Measurements from ENCODE around the gene MACROD2.

Gene MACROD2

DNA sequence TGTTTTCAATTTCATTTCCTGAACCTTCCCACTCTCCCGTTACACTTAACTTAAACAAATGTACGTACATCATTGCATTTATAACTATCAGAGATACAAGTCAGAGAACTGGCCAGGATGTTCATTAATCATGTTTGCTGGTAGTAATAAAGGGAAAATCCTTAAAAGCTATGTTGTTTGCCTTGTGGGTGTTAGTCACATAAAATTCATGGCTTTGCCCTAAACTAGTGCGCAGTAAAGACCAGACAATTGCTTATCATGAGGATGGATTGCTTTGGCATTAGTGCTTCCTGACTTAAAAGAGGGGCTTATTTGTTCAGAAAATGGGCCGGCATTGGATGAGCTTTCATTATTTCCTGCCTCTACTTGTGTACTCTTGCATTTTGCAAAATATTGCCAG is 1379.4 kb downstream of the MACROD2 start:
- TF ChIP-seq FOXP2 (optimal IDR thresholded peaks at IDR 0.05; ENCODE audit: borderline replicate concordance, extremely low read depth, extremely low read length, insufficient read depth) (no peak), REST (IDR thresholded peaks at IDR 0.05; ENCODE audit: insufficient read depth in 1 of 2, low read depth in 2 of 2, low read length in 2 of 2) (no peak), SIN3A (IDR thresholded peaks at IDR 0.05; ENCODE audit: borderline replicate concordance, insufficient read depth, low read length) (no peak), POLR2AphosphoS5 (IDR thresholded peaks at IDR 0.05; ENCODE audit: low read depth, low read length) (no peak), TAF1 (IDR thresholded peaks at IDR 0.05; ENCODE audit: borderline replicate concordance, insufficient read depth, low read length) (no peak)

DNA sequence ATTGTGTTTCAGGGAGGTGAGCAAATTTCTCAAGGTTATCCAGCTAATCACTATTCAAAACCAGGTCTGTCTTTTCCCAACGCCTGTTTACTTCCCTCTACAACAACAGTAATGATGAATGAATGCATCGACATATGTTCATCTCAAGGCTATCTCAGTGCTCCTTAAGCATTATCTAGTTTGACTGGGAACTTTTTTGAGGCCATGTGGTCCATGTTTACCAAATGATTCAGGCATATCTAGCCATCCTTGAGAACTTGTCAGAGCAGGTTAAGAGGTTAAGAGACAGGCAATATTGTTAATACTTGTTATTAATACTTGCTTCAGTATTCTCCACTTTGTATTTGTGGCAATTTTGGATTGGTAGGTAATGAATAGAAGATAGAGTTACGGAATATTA is 1380.5 kb downstream of the MACROD2 start:
- TF ChIP-seq POLR2AphosphoS5 (IDR thresholded peaks at IDR 0.05; ENCODE audit: low read depth, low read length) (no peak), SIN3A (IDR thresholded peaks at IDR 0.05; ENCODE audit: borderline replicate concordance, insufficient read depth, low read length) (no peak), REST (IDR thresholded peaks at IDR 0.05; ENCODE audit: insufficient read depth in 1 of 2, low read depth in 2 of 2, low read length in 2 of 2) (no peak), FOXP2 (optimal IDR thresholded peaks at IDR 0.05; ENCODE audit: borderline replicate concordance, extremely low read depth, extremely low read length, insufficient read depth) (no peak), TAF1 (IDR thresholded peaks at IDR 0.05; ENCODE audit: borderline replicate concordance, insufficient read depth, low read length) (no peak)

DNA sequence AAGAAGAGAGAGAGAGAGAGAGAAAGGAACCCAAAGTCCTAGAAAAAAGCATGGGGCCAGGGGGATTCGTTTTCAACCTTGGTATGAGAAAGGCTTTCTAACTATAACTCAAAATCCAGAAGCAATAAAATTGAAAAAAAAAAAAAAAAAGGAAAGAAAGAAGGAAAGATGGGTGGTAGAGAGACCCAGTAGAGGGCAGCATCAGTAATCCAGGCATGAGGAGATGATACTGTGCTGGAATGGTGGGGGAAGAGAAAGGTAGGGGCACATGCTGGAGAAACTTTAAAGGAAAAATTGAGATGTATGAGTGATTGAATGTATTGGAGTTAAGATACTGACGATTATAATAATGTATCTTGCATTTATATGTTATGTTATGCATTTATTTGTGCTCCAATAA is 1382.8 kb downstream of the MACROD2 start:
- no peak for TF ChIP-seq FOXP2 (optimal IDR thresholded peaks at IDR 0.05; ENCODE audit: borderline replicate concordance, extremely low read depth, extremely low read length, insufficient read depth)
- TF ChIP-seq TAF1 (IDR thresholded peaks at IDR 0.05; ENCODE audit: borderline replicate concordance, insufficient read depth, low read length), result no peak
- no peak for TF ChIP-seq REST (IDR thresholded peaks at IDR 0.05; ENCODE audit: insufficient read depth in 1 of 2, low read depth in 2 of 2, low read length in 2 of 2)
- no peak for TF ChIP-seq SIN3A (IDR thresholded peaks at IDR 0.05; ENCODE audit: borderline replicate concordance, insufficient read depth, low read length)
- TF ChIP-seq POLR2AphosphoS5 (IDR thresholded peaks at IDR 0.05; ENCODE audit: low read depth, low read length), result no peak

DNA sequence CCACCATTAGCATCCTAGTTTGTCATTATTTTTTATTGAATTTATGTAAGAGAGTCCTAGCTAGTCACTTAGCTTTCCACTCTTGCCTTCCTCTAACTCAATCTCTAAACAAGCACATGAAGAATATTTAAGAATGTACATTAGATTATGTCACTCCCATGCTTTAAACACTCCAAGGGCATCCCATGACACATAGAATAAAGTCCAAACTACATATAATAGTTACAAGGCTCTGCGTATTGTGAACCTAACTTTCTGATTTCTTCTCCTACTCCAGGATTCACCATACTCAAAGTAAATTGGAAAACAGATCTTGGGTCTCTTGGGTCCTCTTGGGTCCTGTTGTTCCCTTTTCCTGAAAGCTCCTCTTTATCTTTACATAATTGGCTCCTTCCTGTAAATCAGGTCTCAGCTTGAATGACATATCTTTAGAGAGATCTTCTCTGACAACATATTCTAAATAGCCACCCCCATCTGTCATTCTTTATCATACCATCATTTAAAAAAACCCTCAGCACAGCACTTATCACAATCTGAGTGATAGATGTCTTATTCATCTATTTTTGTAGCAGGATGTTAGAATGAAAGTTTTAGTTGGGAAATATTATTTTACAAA is 1384.5 kb downstream of the MACROD2 start:
- TF ChIP-seq REST (IDR thresholded peaks at IDR 0.05; ENCODE audit: insufficient read depth in 1 of 2, low read depth in 2 of 2, low read length in 2 of 2) (no peak), SIN3A (IDR thresholded peaks at IDR 0.05; ENCODE audit: borderline replicate concordance, insufficient read depth, low read length) (no peak), POLR2AphosphoS5 (IDR thresholded peaks at IDR 0.05; ENCODE audit: low read depth, low read length) (no peak), TAF1 (IDR thresholded peaks at IDR 0.05; ENCODE audit: borderline replicate concordance, insufficient read depth, low read length) (no peak), FOXP2 (optimal IDR thresholded peaks at IDR 0.05; ENCODE audit: borderline replicate concordance, extremely low read depth, extremely low read length, insufficient read depth) (no peak)
